Right renal pelvis (tissue), 4 donors: ENCODE data around the gene EHMT1. TPM values are rescaled to one million over a fixed set of nuclear protein-coding genes. Genes with fewer than 3 reads are reported as not detected.
"Not testable (repeated sequence)": the region's sequence is repeated elsewhere in the genome, so short reads cannot be mapped to it uniquely, and the experiment has no call there.

ENCODE experiments used
- DNase-seq, 4 donors: peaks; one replicate each; pipeline ENCODE4 v3.0.0-alpha.2; 2013; ENCODE audit warnings: low read depth in 4 of 4, low spot score in 3 of 4, missing footprints in 1 of 4
- polyA plus RNA-seq, 4 donors: library from polyadenylated mRNA; unstranded; fragments of 120-200 nt; gene quantifications; one replicate each; pipeline ENCODE4 v1.2.1, GENCODE V29; 2013; ENCODE audit not compliant: insufficient read length in 4 of 4

The EHMT1 gene
- polyA plus RNA-seq, 4 donors: 62.6 to 73.2 (median 71.3) TPM

GRCh38 chr9:137590123-137590468 lies 28.7 kb upstream of the EHMT1 start:
- no peak for DNase-seq

DNA sequence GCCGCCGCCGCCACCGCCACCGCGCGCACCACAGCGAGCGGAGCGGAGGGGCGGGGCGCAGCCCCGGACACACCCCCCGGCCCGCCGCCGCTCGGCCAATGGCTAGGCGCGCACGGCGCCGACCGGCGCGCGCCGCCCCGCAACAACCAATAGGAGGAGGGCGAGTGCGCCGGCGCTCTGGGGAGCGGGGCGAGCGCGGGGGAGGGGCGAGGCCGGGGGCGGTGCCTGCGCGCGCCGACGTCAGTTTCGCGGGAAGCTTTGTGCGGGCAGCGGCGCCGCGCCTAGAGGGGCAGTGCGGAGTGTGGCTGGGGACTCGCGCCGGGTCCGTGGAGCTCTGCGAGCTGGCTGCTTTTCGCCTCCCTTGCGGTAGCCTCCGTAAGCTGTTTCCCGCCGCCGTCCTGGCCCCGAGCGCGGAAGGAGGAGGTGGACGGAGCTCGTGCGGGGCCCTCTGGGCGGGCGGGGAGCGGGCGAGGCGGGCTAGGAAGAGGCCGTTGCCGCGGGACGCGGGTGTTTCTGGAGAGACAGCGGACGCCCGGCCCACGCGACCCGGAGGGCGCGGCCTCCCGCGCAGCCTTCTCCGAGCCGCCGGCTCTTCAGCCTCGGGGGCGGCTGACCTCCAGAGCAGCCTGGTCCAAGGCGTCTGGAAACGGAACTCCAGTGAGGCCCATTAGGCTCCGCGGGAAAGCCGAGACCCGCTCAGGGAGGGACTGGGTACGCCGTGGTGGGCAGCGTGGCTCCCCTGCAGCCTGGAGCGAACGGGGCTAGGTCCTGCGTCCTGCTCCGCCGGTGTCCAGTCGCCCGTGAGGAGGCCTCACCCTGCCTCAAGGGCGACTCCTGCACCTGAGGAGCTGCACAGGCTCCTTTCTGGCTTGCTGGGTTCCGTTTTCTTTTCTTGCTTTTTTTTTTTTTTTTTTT lies 28.1 kb upstream of the EHMT1 start, which contains the start of gene ZMYND19:
ZMYND19 (minus strand) TSS at position 44 of the 915 bp plus-strand sequence. CDS start 249 bp downstream, outside the sequence.
- DNase-seq: peak; percentile 73 to 86 (median 82)

DNA sequence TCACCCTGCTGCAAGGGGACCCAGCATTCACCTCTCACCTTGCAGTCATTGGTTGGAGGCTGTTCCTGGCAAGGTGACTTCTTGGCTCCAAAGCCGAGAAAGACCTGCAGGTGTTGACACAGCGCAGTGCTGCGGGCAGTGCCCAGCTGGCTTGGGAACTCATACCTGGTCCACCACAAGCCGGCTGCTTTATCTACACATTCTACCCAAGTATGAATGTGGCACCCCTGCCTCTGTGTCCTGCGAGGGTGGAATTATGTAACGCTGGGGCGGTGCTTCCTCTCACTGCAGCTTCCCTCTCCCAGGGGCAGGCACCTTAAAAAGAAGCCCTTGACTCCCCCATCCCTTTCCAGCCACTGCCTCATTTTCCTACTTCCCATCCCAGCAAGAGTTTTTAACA lies 26.0 kb upstream of the EHMT1 start:
- DNase-seq: no peak

DNA sequence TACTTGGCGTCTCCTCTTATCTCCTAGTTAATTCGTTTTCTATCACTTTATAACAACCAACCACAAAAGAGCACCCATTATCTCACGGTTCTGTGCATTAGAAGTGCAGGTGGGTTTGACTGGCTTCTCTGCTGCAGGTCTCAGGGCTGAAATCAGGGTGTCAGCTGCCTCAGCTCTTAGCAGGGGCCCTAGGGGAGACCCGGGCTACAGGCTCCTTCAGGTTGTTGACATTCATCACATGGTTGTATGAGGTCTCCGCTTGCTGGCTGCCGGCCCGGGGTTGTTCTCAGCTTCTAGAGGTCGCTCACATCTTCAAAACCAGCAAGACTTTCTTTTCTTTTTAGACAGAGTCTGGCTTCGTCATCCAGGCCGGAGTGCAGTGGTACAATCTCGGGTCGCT lies 25.6 kb upstream of the EHMT1 start:
- DNase-seq: no peak

- not testable (repeated sequence) for DNase-seq
Measured at GRCh38 chr9:137596577-137596976, 22.2 kb upstream of the EHMT1 start.

- no peak for DNase-seq
Measured at GRCh38 chr9:137598943-137599342, 19.9 kb upstream of the EHMT1 start.

DNA sequence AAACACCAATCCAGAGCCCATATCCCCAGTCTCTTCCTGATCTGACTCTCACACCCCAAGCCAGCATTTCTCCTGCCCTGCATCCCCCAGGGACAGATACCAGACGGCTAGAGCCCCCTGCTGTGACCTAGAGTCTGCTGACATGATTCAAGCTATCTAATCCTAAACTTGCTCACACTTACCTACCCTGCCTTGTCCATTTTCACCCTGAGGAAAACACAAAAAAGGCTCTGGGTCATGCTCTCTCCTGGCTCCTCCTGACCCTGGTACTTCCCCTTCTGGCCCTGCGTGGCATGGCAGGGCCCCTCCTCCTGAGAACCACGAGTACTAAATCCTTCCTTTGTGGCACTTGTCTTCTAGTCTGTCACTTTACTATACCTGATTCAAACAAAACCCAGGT lies 16.1 kb upstream of the EHMT1 start:
- DNase-seq: no peak

- DNase-seq: no peak
Measured at GRCh38 chr9:137603879-137604278, 14.9 kb upstream of the EHMT1 start.

GRCh38 chr9:137604345-137605086 lies 14.3 kb upstream of the EHMT1 start:
- no peak for DNase-seq

DNA sequence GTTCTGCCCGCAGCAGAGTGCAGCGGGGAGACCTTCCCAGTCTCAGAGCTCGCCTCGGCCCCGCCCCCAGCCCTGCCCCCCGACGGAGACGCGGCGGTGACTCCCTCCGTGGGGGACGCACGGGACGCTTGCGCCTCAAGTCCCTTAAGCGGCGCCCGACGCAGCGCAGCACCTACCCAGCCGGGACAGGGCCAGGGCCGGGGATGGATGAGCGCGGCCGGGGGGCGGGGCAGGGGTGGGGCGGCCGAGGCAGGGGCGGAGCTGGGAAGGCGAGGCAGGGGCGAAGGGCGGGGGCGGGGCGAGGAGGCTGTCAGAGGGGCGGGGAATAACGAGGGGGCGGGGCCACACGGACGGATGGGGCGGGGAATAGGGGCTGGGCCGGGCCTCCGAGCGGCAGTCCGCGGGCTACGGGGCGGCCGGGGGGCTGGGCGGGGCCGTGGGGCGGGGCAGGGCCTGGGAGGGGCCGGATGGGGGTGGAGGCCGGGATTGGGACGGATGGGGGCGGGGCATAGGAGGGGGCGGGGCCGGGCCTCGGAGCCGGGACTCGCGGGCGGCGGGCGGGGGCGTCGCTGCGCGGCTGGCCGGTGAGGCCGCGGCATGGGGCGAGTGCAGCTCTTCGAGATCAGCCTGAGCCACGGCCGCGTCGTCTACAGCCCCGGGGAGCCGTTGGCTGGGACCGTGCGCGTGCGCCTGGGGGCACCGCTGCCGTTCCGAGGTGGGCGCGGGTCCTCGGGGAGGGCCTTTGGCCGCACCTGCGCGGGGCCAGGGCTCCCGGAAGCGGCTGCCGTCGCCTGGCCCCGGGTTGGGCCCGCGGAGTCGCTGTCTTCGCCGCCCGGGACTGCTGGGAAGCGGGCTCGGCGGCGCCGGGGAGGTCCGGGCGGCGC lies 13.4 kb upstream of the EHMT1 start, which contains the start of gene ARRDC1:
ARRDC1 (plus strand) TSS at position 566 of the 884 bp plus-strand sequence; CDS start at position 598, 32 bp downstream.
- peak; percentile 69 to 82 (median 78) for DNase-seq

DNA sequence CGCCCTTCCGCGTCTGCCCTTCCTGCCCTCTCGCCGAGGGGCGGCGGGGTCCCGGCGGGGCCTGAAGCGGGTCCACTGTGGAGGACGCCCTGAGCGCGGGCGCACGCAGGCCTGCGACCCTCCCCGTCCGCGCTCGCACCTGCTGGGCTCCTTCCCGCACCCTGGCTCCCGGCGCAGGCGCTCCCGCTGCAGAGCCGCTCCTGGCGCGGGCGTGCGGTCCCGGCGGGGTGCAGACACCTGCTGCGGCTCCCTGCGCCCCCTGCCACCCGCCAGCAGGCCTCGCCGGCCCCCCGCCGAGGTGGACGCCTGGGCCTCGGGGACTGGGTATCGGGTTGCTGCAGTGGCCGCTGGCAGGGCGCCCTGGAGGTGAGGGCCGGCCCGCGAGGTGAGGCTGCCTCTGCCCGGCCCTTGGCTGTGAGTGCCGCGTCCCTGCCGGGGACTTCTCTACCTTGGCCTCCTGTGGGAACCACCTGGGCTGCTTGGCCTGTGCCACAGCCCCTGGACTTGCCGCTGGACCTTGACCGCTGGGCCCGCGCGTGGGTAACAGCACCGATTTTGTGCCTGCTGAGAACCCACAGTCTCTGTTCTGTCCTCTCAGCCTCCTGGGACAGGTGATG lies 12.7 kb upstream of the EHMT1 start:
- no peak for DNase-seq

- no peak for DNase-seq
Measured at GRCh38 chr9:137606734-137607138, 12.1 kb upstream of the EHMT1 start.

GRCh38 chr9:137607141-137607857 lies 11.5 kb upstream of the EHMT1 start:
- no peak for DNase-seq

- no peak for DNase-seq
Measured at GRCh38 chr9:137610944-137611343, 7.9 kb upstream of the EHMT1 start.

DNA sequence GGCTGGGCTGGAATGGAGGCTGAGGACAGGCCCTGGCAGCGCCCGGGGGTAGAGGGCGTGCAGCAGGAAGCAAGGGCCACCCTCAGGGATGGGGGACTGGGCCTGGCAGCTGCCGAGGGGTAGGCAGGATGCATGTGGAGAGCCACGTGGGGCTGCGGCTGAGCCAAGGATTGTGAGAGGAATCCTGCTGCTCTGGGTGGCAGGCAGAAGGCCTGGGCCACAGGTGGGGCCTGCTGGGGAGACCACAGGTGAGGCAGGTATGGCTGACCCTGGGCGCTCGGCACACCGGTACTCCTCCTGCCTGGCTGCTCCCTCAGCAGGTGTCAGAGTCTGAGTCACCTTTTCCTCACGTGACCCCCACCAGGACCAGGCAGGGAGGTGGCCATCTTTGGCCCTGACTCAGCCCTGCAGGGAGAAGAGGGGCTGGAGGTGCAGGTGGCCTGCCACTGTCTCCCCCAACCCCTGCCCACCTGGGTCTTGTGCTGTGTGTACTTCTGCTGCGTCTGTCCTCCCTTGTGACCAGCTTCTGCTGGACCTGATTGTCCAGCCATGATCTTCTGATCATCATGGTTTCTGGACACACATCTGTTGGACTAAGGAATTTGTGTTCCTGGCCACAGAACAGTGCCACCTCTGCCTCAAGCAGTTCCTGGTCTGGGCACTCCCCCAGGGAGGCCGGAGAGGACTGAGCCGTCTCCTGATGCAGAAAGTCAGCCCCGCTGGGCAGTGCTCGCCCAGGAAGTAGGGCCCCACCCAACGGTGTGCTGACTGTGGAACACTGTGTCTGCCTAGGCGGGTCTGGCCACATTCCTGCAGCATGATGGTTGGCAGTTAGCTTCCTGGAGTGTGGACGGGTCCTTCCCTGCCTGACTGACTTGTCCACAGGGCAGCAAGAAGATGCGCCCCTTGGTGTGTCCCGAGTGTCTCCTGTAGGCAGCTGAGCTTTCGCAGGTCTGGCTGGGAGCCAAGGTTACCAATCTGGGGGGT lies 6.9 kb upstream of the EHMT1 start:
- DNase-seq: no peak

GRCh38 chr9:137612741-137613142 lies 6.1 kb upstream of the EHMT1 start:
- DNase-seq: no peak

DNA sequence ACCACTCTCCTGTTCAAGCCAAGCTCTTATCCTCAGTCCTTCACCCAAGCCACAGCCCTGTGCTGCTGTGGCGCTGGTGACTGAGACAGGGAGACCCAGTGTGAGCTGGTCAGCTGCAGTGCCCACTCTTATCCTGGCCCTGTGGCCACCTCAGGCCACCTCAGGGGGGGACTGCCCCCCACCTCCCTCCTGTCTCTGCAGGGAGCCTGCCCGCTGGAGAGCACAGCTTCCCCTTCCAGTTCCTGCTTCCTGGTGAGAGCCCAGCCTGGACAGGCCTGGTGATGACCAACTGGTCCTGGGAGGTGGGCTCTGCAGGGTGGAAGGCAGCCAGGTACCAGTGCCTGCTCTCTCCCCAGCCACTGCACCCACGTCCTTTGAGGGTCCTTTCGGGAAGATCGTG lies 5.5 kb upstream of the EHMT1 start:
- no peak for DNase-seq
